Caco-2 (cell line): ENCODE results near the gene MPST. TPM values are rescaled to one million over a fixed set of nuclear protein-coding genes. Genes with fewer than 3 reads are reported as not detected.

Experiments used
- BruUV-seq: library from RNA; stranded (reverse); fragments of 400-500 nt; replicated peaks from 2 replicates; lab custom pipeline; 2021; lab: Mats Ljungman, UMichigan
- CTCF ChIA-PET: fragments of 300-600 bp; sonication (Branson Sonifier 250); formaldehyde crosslinking; loops from one replicate; lab custom pipeline; 2022; ENCODE audit warnings: antibody characterized with exemption; lab: Charles Lee
- POLR2A ChIA-PET: fragments of 300-600 bp; sonication (Branson Sonifier 250); formaldehyde crosslinking; loops from one replicate; lab custom pipeline; 2022; ENCODE audit warnings: antibody characterized with exemption; lab: Charles Lee
- DNase-seq, 2 experiments: peaks; one replicate each; pipeline versions ENCODE4 v3.0.0 to v3.0.0-alpha.2; 2020 to 2022
- H3K27me3 ChIP-seq: replicated peaks from 2 replicates; pipeline ENCODE4 v1.6.0; 2011; ENCODE audit warnings: low read length; ENCODE audit not compliant: control insufficient read depth, insufficient read depth
- H3K36me3 ChIP-seq: 2 replicates; pipeline ENCODE4 v1.5.1; 2011; ENCODE audit warnings: low read length; ENCODE audit not compliant: control insufficient read depth, insufficient read depth
- H3K4me1 ChIP-seq: fragments of 250-450 bp; sonication (Bioruptor Pico); 2 replicates; pipeline ENCODE4 v1.5.1; 2020; ENCODE audit warnings: mild to moderate bottlenecking
- H3K4me3 ChIP-seq: 2 replicates; pipeline ENCODE4 v1.5.1; 2011; ENCODE audit warnings: low read depth, mild to moderate bottlenecking, control low read depth, low read length
- H3K9me3 ChIP-seq: fragments of 250-450 bp; sonication (Bioruptor Pico); 2 replicates; pipeline ENCODE4 v1.5.1; 2020; ENCODE audit warnings: mild to moderate bottlenecking, moderate library complexity
- H3K27ac Mint-ChIP-seq: one replicate; pipeline ENCODE4 v1.8.0; 2022; ENCODE audit warnings: mixed read lengths; ENCODE audit not compliant: unreplicated experiment
- H3K27me3 Mint-ChIP-seq: one replicate; pipeline ENCODE4 v1.8.0; 2022; ENCODE audit warnings: mixed read lengths; ENCODE audit not compliant: insufficient read depth, unreplicated experiment
- H3K36me3 Mint-ChIP-seq: one replicate; pipeline ENCODE4 v1.8.0; 2022; ENCODE audit warnings: mild to moderate bottlenecking, mixed read lengths; ENCODE audit not compliant: insufficient read depth, unreplicated experiment
- H3K4me1 Mint-ChIP-seq: one replicate; pipeline ENCODE4 v1.8.0; 2022; ENCODE audit warnings: low read depth, mixed read lengths; ENCODE audit not compliant: unreplicated experiment
- H3K4me3 Mint-ChIP-seq: one replicate; pipeline ENCODE4 v1.8.0; 2022; ENCODE audit warnings: mild to moderate bottlenecking, moderate library complexity, mixed read lengths; ENCODE audit not compliant: unreplicated experiment
- H3K9me3 Mint-ChIP-seq: one replicate; pipeline ENCODE4 v1.8.0; 2022; ENCODE audit warnings: mixed read lengths; ENCODE audit not compliant: unreplicated experiment
- CTCF ChIP-seq, 2 experiments: fragments of 200-600 bp in 1 of 2; IDR thresholded peaks; 1 replicate in 1 of 2; 2 replicates in 1 of 2; pipeline versions ENCODE4 v1.5.1 to v1.8.0; 2011 to 2022; ENCODE audit warnings: antibody characterized with exemption in 1 of 2, control low read depth in 1 of 2, inconsistent platforms in 1 of 2, low read depth in 1 of 2, low read length in 1 of 2, mild to moderate bottlenecking in 1 of 2, moderate library complexity in 1 of 2; ENCODE audit not compliant: insufficient read depth in 1 of 2, severe bottlenecking in 1 of 2, unreplicated experiment in 1 of 2
- intact Hi-C: fragments of 100-400 bp; cut with micrococcal nuclease; formaldehyde crosslinking; loops from one replicate; pipeline ENCODE4 v1.10.0; 2022; ENCODE audit not compliant: unreplicated experiment
- total RNA-seq: library from RNA; stranded (reverse); gene quantifications from 2 replicates; pipeline ENCODE4 v1.2.3, GENCODE V29; 2022

Gene MPST
- total RNA-seq, 1 experiment from 2014 or later = 83.7 TPM

DNA sequence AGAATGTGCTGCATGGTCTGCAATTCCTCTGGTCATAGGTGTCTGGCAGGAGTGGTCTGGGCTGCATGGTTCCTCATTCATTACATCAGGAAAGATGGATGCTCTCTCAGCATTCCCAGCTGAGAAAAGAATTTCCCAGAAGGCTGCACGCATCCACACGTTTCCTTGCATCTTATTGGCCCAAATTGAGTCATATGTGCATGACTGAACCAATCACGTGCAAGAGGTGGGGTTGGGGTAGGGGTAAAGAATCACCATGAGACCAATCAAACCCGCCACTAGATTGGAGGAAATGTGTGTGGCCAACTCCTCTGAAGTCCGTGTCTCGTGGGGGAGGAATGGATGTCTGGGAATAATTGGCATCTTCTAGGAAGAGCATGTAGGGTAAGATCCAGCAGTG lies 29.1 kb upstream of the MPST start:
- peaks cover 22% of the 10 kb centered on the region for H3K27me3 Mint-ChIP-seq
- POLR2A ChIA-PET = no interaction called here
- no peaks in the 10 kb centered on the region for H3K27me3 ChIP-seq

GRCh38 chr22:36991206-36991605 lies 28.3 kb upstream of the MPST start:
- CTCF ChIA-PET = interaction anchor here (0.6 to 1.0 kb wide), 2 partner anchors 10 to 53 kb away, joined by 3 read pairs; no protein-coding TSS in a partner anchor

More for the DNA sequence above, 29.1 kb upstream of the MPST start:
- H3K4me1 ChIP-seq = no peaks in the 10 kb centered on the region
- no peak overlapping the region for H3K4me3 ChIP-seq
- no peak for DNase-seq
- H3K27ac Mint-ChIP-seq = no peak overlapping the region
- H3K36me3 Mint-ChIP-seq = no peaks in the 10 kb centered on the region
- intact Hi-C loops = no loop called here
- no peaks in the 10 kb centered on the region for H3K9me3 ChIP-seq
- TF ChIP-seq CTCF (IDR thresholded peaks at IDR 0.05; ENCODE audit: insufficient read depth in 1 of 2, low read depth in 1 of 2, low read length in 1 of 2, severe bottlenecking in 1 of 2, unreplicated experiment in 1 of 2) = no peak
- H3K4me1 Mint-ChIP-seq = no peaks in the 10 kb centered on the region
- no peaks in the 10 kb centered on the region for H3K9me3 Mint-ChIP-seq
- CTCF ChIA-PET = interaction anchor here (0.6 to 1.0 kb wide), 2 partner anchors 9 to 53 kb away, joined by 3 read pairs; no protein-coding TSS in a partner anchor
- H3K4me3 Mint-ChIP-seq = no peak overlapping the region
- no TSS peak for BruUV-seq
- no peaks in the 10 kb centered on the region for H3K36me3 ChIP-seq

DNA sequence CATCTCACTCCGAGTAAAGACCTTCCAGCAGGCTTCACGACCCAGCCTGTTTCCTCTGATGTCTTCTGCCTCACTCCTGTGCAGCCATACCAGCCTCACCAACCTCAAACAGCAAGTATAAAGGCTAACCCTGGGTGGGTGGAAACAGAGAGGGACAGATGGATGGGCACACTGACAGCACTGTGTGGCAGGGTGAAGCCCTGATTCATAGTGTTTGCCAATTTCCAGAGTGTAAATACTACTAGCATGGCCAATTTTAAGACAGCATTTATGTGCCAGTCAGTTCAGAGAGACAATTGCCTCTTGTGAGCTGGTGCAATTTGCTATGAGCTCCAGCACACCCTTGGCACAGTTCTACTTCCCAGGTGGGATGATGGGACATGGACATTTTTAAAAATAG lies 21.8 kb upstream of the MPST start:
- Histone ChIP-seq H3K4me1 (peaks cover 3% of the 10 kb centered on the region; the same call in 1 of the 2 replicates), H3K4me3 (no peak overlapping the region), H3K36me3 (no peaks in the 10 kb centered on the region), H3K27me3 (no peaks in the 10 kb centered on the region), H3K9me3 (no peaks in the 10 kb centered on the region)
- Mint-ChIP-seq H3K9me3 (no peaks in the 10 kb centered on the region), H3K4me3 (no peak overlapping the region), H3K27ac (no peak overlapping the region), H3K27me3 (peaks cover 5% of the 10 kb centered on the region), H3K4me1 (no peaks in the 10 kb centered on the region), H3K36me3 (no peaks in the 10 kb centered on the region)
- intact Hi-C loops = no loop called here
- ChIA-PET POLR2A (interaction anchor here (0.6 kb wide), 1 partner anchor 20 kb away, joined by 8 read pairs; no protein-coding TSS in a partner anchor), CTCF (no interaction called here)
- no TSS peak for BruUV-seq
- TF ChIP-seq CTCF (IDR thresholded peaks at IDR 0.05; ENCODE audit: insufficient read depth in 1 of 2, low read depth in 1 of 2, low read length in 1 of 2, severe bottlenecking in 1 of 2, unreplicated experiment in 1 of 2) = no peak
- no peak for DNase-seq

More at GRCh38 chr22:36991206-36991605, 28.3 kb upstream of the MPST start:
- DNase-seq = no peak
- Histone ChIP-seq H3K4me3 (no peak overlapping the region), H3K9me3 (no peaks in the 10 kb centered on the region), H3K4me1 (no peaks in the 10 kb centered on the region), H3K36me3 (no peaks in the 10 kb centered on the region), H3K27me3 (no peaks in the 10 kb centered on the region)
- no peak for TF ChIP-seq CTCF (IDR thresholded peaks at IDR 0.05; ENCODE audit: insufficient read depth in 1 of 2, low read depth in 1 of 2, low read length in 1 of 2, severe bottlenecking in 1 of 2, unreplicated experiment in 1 of 2)
- H3K9me3 Mint-ChIP-seq = no peaks in the 10 kb centered on the region
- H3K36me3 Mint-ChIP-seq = no peaks in the 10 kb centered on the region
- POLR2A ChIA-PET = no interaction called here
- BruUV-seq = no TSS peak
- no peaks in the 10 kb centered on the region for H3K4me1 Mint-ChIP-seq
- peaks cover 22% of the 10 kb centered on the region for H3K27me3 Mint-ChIP-seq
- intact Hi-C loops = no loop called here
- no peak overlapping the region for H3K27ac Mint-ChIP-seq
- no peak overlapping the region for H3K4me3 Mint-ChIP-seq
